Activated CD8-positive, alpha-beta memory T cell treated with anti-CD3 and anti-CD28 coated beads, Interleukin-2, amount 50 U/mL, for 4 hours (primary cell): ENCODE data around the gene ARGFX.
"Not testable (repeated sequence)": the region's sequence is repeated elsewhere in the genome, so short reads cannot be mapped to it uniquely, and the experiment has no call there.

Experiments used
- DNase-seq: peaks from one replicate; pipeline ENCODE4 v3.0.0-alpha.2; 2020

Gene ARGFX

DNA sequence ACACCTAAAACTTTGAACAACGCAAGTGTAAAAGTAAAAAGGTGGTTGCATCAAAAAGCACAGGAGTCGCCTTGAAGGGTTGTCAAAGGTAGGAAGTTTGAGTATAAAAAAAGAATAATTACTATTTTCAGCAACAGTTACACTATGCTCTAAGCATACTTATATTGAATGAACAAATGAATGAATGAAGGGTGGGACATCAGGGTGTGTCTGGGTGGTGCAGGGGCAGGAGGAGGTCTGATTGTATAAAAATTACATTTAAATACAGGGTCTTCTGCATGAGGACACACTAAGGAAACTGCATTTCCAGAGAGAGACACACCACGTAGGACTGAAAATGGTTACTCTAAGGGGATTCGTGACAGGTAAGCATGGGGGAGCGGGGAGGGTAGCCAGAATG is at the start of gene ARGFX:
Gene ARGFX (plus strand): TSS at position 301 of the 400 bp plus-strand sequence. CDS start 2,765 bp downstream, outside the sequence.
- DNase-seq, result no peak

DNA sequence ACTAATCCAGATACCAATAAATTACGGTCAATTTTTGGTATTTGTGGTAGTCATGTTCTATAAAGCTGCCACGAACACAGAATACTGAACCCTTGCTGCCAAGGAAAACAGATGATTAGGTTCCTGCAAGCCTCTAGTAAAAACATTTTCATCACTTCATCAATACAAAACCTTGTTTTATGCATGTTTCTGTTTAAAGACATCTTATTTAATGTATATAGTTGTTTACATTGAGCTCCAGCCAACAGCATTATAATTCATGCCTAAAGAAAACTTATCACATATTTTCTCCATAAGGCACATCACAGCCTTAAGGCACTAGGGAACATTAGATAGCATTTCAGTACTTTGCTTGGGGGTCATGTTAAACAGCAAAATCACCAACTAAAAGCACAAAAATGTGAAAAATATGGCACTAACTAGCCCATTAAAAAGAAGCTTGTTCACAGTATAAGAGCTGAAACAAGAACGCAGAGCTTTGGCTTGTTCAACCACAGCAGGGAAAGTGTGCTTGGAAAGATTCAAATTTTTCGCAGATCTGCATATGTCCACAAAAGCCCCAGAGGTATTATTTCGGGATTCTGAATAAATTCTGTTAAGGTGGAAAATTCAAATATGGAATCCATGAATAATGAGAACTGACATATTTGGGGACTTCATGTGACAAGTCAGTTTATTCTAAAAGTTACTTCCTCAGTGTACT is 49.6 kb upstream of the ARGFX start:
- DNase-seq, result no peak

DNA sequence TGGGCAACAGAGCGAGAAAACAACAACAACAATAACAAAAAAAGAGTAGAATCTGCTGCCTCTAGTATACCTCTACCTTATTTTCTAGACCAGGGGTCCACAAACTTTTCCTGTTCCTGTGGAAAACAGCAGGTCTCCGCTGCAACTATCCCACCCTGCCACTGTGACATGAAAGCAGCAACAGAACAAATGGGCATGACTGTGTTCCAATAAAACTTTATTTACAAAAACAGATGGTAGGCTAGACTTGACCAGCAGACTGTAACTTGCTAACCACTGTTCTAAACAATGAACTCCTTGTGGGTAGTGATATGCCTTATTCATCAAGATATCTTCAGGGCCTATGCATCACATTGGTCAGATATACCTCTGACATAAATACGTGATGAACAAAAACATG is 47.2 kb upstream of the ARGFX start:
- no peak for DNase-seq

DNA sequence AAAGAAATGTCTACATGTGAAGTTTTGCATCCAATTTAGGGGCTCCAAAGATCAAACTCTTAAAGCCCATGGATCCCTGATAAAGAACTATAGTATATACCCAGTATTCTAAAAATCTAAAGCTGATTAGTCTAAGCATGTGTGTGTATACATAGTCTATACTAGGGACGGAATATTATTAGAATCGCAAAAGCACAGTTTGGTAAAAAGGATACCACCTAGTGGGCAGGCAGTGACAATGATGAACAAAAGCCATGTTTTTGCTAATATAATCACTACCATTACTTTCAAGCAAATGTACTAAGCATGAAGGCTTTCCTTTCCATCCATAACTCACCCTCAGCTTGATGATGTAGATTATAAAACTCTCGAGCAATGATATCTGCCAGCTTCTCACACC is 38.4 kb upstream of the ARGFX start:
- no peak for DNase-seq

DNA sequence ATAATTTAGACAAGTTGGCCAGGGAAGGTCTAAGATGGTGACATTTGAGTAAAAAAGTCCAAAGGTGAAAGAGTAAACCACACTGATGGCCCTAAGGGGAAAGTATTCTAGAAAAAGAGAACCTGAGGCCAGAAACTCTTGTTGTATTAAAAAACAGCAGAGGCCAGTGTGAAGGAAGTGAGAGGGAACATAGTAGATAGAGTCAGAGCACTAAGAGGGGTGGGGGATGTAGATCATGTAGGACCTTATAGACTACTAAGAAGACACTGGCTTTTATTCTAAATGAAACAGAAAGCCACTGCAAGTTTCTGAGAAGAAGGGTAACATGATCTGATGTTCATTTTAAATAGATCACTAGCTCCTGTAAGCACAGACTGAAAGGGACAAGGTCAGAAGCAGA is 36.5 kb upstream of the ARGFX start:
- DNase-seq, result no peak

DNA sequence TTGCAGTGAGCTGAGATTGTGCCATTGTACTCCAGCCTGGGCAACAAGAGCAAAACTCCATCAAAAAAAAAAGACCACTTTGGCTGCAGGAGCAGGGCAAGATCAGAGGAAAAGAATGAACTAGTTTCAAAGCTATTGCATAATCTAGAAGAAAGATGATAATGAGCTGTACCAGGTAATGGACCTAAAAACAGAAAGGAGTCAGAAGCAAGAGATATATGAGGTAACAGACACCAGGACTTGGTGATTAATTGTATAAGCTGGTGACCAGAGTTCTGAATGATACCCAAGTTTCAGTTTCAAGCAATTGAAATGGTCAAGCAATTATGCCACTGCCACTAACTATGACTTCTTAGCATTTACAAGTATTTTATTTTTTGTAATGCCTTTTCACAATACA is 24.8 kb upstream of the ARGFX start:
- no peak for DNase-seq

DNA sequence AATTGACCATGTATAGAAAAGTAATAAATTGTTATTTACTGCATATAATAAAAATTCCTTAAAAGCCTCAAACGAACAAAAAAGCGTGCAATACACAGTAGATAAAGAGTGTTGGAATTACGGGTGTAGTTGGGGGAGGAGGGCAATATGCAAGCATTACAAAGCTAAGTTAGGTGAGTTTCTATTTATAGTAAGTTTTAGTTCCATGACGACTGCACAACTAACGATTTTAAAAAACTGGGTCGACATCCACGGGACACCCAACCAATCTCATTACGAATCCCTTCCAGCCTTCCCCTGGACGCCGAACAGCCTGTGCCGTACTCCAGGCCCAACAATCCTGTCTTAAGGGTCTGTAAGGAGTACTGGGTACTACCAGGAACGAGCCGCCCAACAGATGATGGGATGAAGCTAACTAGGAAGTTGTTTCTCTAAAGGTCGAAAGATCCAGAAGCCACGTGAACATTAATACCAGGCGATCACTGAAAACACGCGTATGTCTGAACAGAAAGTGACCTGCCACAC is 22.6 kb upstream of the ARGFX start:
- no peak for DNase-seq

DNA sequence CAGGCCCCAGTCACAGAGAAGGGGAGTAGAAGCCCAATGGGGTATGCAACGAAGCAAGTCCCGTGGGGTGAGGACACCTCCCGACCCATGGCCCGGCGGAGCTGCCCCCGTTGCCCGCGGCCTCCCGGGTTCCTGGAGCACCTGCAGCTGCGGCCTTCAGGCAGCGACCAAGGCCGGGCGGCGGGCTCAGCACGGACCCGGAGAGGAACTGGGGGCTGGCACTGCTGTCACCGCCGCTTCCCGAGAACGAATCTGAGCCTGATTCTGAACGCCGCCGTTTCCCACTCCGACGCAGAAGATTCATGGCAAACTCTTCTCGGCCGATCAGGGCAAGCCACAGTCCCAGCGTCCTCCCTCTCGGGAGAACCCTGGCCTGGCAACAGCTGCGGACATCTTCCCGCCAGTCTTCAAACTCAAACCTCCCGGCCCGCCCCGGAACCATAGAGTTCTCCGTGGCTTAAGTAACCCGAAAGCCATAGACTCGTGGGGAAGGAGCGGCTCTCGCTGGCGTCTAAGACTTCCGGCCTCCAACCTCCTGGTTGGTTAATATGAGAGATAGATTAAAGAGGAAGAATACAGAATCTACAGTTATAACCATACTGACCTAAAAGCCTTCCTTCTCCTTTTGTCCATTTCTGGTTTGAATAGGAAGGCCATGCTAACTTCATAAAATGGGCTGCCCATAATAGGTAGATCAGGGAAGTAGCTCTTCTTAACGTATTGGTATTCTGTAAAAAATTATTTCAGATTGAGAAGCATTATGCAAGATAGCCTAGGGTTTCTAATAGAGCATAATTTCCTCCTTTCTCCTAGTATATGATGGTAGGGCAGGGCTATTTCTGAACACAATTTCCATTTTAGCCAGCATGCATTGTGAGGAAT is 21.9 kb upstream of the ARGFX start, which contains the start of gene POLQ:
Gene POLQ (minus strand): TSS at position 415 of the 882 bp plus-strand sequence. CDS start 111 bp downstream, at position 304.
- DNase-seq, result peak; percentile 83

DNA sequence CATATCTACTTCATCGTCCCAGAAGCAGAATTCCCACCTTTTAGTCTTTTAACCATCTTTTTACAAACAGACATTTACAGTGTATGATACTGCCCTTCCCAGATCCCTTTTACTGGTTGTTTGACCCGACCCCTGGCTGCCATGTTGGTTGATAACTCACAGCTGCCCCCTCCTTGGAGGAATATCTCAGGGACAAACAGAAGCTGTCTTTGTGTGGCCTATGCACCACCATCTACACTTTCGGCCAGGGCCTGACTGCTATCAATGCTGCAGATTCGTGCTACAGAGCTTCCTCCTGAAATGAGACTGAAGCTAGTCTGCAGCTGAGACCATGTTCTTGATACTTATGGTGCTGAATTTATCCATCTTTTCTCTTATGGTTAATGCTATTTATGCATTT is 15.4 kb upstream of the ARGFX start:
- DNase-seq, result no peak

DNA sequence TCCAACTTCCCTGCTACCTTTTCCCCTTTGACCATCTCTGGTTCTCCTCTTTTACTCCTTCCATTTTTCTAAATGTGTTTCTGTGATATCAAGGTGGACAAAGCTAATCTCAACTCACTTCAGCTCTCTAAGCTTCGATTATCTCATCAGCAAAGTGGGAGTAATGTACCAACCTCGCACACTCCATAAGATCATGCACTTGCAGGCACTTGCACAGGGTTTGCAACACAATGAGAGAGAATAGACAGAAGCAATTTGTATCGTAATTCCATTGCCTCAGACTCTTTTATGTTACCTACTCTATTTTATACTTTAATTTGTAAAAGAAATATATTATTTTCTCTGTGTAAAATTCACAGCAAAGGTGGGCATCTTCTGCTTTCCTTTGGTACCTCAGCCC is 15.0 kb upstream of the ARGFX start:
- no peak for DNase-seq

DNA sequence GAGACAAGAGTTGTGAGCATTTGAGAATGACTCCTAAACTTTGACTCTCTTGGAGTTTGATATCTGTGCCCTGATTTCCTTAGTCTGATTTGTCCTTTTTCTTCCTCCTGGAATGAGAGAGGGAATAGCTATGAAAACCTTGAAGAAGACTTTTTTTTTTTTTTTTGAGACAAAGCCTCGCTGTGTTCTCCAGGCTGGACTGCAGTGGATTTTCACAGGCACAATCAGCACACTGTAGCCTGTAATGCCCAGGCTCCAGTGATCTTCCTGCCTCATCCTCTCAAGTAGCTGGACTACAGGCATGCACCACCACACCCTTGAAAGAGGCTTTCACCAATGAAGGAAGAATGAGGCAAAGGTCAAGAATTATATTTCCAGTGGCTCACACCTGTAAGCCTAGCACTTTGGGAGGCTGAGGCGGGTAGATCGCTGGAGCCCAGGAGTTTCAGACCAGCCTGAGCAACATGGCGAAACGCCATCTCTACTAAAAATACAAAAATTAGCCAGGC is 10.3 kb upstream of the ARGFX start:
- DNase-seq, result no peak

DNA sequence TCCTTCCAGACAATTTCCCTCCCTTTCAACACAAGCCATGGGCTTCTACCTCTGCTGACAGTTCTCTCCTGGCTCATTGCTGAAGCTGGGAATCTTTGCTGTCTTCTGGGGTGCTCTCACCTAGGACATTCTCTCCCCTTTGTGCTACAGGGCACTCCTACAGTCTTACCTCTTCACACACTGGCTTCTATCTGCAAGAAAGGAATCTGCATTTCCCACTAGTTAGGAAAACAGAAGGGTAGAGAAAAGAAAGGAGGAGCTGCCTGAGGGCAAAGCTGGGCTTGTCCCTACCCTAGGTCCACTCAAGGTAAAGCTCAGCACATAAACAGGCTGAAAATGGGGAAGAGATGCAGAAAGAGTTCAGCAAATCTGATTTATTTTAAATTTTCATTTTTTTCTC is 5.6 kb upstream of the ARGFX start:
- DNase-seq, result no peak

DNA sequence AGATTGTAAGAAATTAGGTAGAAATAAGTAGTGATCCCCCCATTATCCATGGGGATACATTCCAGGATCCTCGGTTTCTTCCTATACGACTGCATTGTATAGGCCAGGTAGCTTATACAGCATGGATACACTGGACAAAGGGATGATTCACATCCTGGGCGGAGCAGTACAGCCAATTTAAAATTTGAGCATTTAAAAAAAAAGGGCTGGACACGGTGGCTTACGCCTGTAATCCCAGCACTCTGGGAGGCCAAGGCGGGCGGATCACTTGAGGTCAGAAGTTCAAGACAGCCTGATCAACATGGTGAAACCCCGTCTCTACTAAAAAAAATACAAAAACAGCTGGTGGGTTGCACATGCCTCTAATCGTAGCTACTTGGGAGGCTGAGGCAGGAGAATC is 976 bp upstream of the ARGFX start:
- DNase-seq, result no peak

DNA sequence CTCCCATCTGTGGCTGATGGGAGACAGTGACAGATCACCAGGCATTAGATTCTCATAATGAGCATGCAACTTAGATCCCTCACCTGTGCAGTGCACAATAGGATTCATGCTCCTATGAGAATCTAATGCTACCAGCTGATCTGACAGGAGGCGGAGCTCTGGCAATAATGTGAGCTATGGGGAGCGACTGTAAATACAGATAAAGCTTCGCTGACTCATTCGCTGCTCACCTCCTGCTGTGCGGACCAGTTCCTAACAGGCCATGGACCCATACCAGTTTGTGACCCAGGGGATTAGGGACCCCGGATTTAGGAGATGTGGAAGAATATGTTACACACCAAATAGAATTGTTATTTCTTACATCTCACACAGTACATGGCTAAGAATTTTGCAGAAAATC is 6.7 kb downstream of the ARGFX start:
- no peak for DNase-seq

DNA sequence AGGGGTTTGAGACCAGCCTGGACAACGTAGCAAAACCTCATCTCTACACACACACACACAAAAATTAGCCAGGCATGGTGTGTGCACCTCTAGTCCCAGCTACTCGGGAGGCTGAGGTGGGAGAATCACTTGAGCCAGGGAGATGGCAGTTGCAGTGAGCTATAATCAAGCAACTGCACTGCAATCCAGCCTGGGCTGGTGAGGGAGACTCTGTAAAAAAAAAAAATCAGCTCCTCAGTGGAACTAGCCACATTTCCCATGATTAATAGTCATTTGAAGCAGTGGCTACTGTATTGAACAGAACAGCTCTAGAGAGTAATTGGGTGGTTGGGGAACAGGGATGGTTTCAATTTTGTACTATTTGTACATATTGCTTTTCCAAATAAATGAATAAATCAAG is 13.9 kb downstream of the ARGFX start:
- no peak for DNase-seq

DNA sequence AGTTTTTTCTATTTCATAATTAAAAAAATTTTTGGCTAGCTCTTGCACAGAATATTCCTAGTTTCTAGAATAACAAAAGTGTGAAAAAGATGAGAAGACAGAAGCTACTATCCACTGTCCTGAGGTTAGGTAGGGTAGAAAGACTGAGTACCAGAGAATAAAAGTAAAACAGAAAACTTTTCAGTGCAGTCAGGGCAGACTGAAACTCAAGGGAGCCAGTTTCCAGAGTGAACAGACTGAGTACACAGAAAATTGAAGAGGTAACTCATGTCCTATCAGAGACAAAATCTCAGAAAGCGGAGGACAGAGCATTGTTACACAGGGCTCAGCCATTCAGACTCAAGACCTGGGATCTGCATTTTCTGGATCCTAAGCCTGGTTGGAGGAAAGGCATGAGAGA is 16.7 kb downstream of the ARGFX start:
- no peak for DNase-seq

DNA sequence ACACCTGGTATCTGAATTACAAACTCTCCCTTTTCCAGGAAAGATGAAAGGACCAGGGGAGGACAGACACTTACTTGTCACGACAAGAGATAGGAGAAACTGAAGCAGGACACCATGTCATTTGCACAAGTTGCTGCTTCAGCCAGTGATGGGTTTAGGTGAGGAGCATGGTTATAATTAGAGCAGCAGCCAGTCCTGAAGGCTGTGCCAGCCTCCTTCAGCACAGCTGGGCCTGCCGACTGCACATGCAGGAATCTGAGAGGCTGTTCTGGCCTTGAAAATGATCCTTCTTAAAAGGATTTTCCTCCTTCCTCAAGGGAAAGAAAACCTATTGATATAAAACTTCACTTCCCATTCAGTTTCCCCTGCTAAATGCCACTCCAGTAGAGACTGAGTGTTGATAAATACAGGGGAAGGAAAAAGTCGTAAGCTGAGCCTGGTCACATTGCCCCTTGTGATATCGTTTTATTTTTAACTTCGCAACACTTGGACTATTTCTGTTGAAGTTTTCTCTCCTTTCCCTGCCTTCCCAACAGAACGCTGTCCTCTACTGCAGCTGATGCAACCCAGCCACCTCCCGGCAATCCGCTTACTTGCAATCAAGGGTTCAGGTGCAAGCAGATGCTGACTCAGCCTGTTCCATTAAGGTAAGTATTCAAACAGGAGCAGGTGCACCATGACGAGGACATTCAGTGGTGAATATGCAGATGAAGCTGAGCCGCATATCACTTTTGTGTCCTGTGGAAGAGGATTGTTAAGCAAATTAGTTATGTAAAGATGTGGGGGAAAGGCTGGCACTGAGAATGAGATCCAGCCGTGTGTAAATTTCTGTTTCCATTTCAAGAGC is 25.3 kb downstream of the ARGFX start, which contains the start of gene FBXO40:
Gene FBXO40 (plus strand): TSS at position 524 of the 847 bp plus-strand sequence. CDS start 27,197 bp downstream, outside the sequence.
- DNase-seq, result no peak

DNA sequence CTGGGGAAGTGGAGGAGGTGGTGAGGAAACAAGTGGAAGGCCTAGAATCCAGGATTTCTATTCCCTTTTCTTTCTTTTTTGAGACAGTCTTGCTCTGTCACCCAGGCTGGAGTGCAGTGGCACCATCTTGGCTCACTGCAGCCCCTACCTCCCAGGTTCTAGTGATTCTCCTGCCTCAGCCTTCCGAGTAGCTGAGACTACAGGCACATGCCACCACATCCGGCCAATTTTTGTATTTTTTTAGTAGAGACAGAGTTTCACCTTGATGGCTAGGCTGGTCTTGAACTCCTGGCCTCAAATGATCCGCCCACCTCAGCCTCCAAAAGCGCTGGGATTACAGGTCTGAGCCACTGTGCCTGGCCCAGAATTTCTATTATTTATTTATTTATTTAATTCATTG is 26.1 kb downstream of the ARGFX start:
- DNase-seq, result not testable (repeated sequence)

DNA sequence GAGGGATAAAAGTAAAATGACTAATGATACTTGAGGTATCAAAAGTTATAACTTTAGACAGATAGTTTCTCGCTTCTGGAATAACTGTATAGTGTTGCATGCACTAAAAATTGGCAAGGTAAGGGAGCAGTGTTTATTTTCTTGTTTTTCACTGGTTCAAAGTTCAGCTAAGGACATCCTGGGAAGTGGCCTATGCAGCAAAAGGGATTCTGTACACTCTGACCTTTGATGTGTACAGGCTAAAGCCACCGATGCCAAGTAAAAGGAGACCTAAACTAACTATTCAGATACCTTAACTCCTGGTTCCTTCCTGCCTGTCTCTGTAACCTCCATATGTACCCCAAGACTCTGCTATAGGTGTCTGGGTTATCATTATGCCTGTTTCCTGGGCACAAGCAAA is 27.1 kb downstream of the ARGFX start:
- DNase-seq, result no peak

DNA sequence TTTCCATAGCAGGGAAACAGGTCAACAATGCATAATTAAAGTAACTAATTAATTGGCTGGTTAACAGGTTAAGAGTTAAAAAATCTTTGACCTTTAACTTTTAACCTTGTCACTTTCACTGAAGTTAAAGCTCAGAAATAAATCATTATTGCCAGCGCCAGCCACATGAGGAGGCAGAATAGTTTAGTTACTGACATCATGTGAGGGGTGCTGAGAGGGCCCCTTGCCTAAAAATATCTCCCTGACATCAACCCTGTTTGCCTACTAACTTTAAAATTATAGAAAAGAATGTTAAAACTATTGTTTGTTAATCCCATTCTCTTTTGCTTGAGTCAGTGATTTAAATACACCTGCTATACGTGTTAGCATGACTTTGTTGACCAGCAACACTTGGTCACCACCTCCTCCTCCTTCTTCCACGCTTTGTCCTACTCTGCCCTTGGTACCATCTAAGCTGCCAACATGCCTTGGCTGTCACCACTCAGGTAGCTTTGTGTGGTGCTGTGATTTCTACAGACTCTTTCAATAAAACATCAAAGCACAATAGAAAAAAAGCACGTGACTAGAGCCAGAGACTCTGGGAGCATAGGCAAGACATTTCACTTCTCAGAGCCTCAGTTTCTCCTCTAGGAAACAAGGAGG is 28.1 kb downstream of the ARGFX start:
- DNase-seq, result no peak

DNA sequence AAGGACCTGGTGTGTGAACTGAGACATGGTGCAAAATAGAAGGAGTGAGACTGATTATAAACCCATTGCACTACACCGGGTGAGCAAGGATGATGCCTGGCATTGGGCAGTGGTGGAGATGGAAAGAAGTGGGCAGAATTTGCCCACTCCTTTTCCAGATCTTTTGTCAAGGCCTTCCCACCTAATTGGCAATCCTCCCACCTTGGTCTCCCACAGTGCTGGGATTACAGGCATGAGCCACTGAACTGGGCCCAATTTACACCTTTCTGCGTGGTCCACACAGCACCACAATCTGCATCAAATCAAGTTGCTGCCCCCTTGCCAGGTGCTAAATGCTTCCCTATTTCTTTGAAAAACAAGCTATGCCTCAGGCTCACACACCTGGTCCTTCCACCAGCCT is 30.8 kb downstream of the ARGFX start:
- DNase-seq, result no peak

DNA sequence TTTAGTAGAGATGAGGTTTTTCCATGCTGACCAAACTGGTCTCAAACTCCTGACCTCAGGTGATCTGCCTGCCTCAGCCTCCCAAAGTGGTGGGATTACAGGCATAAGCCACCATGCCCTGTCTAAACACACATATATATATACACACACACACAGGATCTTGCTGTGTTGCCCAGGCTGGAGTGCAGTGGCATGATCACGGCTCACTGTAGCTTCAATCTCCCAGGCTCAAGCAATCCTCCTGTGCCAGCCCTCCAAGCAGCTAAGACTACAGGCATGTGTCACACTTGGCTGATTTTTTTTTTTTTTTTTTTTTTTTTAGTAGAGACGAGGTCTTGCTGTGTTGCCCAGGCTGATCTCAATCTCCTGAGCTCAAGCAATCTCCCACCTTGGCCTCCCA is 32.2 kb downstream of the ARGFX start:
- DNase-seq, result not testable (repeated sequence)
